OCI-LY3 (cell line): Measurements from ENCODE around the gene ACOT11.

Source experiments
- EZH2phosphoT487 ChIP-seq: fragments of 200-600 bp; shearing (Covaris generic); IDR thresholded peaks from 2 replicates; pipeline ENCODE4 v1.6.1; 2018; ENCODE audit warnings: antibody characterized with exemption, mixed run types, low read depth
- TF ChIP-seq, protein P1 (sequence below): fragments of 200-600, 300-600 bp; sonication (generic); IDR thresholded peaks from 2 replicates; pipeline ENCODE4 v1.5.1; 2014; ENCODE audit warnings: antibody characterized with exemption, low read length, low read depth

- TF ChIP-seq, protein P1, sequence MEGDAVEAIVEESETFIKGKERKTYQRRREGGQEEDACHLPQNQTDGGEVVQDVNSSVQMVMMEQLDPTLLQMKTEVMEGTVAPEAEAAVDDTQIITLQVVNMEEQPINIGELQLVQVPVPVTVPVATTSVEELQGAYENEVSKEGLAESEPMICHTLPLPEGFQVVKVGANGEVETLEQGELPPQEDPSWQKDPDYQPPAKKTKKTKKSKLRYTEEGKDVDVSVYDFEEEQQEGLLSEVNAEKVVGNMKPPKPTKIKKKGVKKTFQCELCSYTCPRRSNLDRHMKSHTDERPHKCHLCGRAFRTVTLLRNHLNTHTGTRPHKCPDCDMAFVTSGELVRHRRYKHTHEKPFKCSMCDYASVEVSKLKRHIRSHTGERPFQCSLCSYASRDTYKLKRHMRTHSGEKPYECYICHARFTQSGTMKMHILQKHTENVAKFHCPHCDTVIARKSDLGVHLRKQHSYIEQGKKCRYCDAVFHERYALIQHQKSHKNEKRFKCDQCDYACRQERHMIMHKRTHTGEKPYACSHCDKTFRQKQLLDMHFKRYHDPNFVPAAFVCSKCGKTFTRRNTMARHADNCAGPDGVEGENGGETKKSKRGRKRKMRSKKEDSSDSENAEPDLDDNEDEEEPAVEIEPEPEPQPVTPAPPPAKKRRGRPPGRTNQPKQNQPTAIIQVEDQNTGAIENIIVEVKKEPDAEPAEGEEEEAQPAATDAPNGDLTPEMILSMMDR = no peak
- TF ChIP-seq EZH2phosphoT487 = no peak
Observed at GRCh38 chr1:54623216-54624007, 75.4 kb downstream of the ACOT11 start, which contains the start of gene FAM151A.
